C4-2B (cell line): ENCODE measurements around the gene RRBP1.

Experiments used
- H3K27ac ChIP-seq: fragments of 450-650 bp; 2 replicates; pipeline ENCODE4 v1.5.1; 2017
- ZFX ChIP-seq: fragments of 450-650 bp; IDR thresholded peaks from 2 replicates; pipeline ENCODE4 v1.6.1; 2017
- TF ChIP-seq, protein P1 (sequence below): fragments of 450-650 bp; conservative IDR thresholded peaks from 2 replicates; pipeline ENCODE4 v1.5.1; 2017; ENCODE audit warnings: mild to moderate bottlenecking

RRBP1 gene

DNA sequence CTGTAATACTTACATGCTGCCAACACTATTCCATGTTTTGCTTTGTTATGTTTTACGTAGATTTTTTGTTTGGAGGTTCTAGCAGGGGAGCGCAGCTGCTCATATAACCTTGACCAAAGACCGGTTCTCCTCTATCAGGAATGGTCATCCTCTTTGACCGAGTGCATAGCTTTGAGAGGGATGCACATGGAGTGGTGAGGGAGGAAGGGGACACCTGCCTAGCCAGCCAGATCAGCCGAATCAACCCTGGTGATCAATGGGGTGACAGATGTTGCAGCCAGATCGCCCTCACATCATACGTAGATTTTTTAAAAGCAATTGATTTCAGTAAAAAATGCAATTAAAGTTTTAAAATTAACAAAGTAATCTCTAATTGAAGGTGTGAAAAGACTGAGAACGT lies 105.8 kb downstream of the RRBP1 start:
- H3K27ac ChIP-seq = no peak overlapping the region
- TF ChIP-seq, protein P1, sequence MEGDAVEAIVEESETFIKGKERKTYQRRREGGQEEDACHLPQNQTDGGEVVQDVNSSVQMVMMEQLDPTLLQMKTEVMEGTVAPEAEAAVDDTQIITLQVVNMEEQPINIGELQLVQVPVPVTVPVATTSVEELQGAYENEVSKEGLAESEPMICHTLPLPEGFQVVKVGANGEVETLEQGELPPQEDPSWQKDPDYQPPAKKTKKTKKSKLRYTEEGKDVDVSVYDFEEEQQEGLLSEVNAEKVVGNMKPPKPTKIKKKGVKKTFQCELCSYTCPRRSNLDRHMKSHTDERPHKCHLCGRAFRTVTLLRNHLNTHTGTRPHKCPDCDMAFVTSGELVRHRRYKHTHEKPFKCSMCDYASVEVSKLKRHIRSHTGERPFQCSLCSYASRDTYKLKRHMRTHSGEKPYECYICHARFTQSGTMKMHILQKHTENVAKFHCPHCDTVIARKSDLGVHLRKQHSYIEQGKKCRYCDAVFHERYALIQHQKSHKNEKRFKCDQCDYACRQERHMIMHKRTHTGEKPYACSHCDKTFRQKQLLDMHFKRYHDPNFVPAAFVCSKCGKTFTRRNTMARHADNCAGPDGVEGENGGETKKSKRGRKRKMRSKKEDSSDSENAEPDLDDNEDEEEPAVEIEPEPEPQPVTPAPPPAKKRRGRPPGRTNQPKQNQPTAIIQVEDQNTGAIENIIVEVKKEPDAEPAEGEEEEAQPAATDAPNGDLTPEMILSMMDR = no peak
- no peak for TF ChIP-seq ZFX

DNA sequence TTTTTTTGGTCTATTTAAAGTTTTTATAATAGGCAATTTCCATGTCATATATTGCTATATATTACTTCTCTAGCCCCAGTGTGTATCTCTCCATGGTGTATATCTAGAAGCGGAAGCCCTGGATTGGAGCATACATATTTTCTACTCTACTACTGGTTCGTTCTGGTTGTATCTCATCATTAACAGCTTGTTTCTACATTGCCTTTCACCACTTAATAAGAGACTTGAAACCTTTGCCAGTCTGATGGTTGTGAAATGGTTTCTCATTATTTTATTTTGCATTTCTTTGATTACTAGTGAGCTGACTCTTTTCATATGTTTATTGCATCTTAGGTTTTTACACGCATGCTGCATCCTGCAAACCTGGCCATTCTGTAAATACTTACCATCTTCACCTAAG lies 108.6 kb downstream of the RRBP1 start:
- no peak overlapping the region for H3K27ac ChIP-seq
- TF ChIP-seq, protein P1 = no peak
- TF ChIP-seq ZFX = no peak

DNA sequence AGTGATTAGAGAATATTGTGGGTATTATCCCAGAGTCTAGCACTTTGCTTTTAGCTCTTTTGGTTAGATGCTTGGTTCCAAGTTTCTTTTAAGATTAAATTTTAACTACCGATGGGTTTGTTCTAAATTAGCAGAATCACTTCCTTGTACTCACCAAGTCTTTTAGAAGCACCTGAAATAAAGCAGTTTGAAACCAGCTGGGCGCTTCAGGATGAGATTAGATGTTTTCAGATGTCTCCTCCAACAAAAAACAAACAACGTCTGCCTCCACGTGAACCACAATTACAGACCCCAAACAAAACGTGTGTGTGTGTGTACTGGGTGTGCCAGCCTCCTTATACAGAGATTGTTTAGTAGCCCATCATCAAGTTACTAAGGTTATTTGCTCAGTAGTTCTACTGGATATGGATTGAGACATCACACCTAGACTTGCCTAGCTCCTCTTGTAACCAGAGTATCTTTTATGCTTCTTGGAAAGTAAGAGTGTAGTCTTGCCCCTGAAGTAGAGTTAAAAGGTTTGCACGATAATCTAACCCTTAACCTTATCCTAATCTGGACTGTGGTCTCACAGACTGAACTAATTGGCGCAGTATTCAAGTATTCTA lies 109.9 kb downstream of the RRBP1 start:
- TF ChIP-seq, protein P1 = no peak
- TF ChIP-seq ZFX = no peak
- no peak overlapping the region for H3K27ac ChIP-seq

DNA sequence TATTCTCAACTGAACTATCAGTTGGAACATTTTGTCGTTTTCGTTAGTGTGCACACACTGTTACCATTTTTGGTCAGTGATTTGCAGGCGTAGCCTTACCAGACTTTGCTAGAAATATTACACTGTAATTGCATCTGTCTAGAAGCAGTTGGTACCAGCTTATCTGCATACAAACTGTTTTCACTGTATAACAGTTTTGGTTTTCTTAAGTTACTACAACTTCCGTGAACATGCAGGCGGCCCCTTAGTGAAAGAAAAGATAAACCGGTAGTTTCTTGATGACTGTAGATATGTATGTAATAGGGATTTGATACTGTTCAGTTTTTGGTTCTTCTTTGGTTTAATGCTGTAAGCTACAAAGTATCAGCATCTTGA lies 110.9 kb downstream of the RRBP1 start:
- 0 out of 2 replicates have a peak overlapping the region, but pooled peaks have one; percentile 99 for H3K27ac ChIP-seq

DNA sequence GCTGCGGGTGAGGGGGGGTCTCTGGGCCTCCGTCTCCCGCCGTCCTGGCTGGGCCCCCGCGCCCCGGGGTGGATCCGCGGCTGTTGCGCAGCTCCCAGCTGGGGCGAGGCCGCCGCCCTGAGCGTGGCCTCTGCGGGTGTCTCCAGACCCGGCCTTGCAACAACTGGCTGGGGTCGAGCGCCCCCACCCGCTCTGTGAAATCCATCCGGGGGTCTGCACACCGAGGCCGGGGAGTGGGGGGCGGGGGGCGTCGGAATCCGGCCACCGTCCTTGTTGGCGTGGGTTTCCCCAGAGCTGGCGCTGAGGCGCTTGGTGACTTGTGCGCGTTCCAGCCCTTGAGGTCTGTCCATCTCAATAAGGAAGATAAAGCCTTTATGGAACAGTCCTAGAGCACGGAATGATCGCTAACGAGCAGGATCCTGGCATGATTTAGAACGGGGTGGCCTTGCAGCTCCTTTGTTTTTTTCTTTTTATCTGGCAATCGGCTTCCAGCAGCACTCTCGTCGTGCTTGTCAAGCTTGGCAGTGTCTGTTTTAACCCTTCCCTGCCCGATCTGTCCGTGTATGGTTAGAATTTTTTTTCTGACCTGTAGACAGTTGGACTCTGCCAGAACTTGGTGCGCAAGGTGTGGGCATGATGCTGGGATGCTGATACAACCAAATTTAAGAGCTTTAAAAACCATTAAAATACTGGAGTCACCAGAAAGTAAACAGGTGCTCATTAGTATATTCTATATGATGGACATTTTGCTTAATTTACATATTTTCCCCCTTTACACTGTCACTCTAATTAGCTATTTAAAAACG lies 111.5 kb downstream of the RRBP1 start:
- TF ChIP-seq ZFX = peak; percentile 70
- TF ChIP-seq, protein P1 = no peak
- peak overlapping the region; percentile 99 for H3K27ac ChIP-seq

More for the DNA sequence above, 110.9 kb downstream of the RRBP1 start:
- no peak for TF ChIP-seq ZFX

DNA sequence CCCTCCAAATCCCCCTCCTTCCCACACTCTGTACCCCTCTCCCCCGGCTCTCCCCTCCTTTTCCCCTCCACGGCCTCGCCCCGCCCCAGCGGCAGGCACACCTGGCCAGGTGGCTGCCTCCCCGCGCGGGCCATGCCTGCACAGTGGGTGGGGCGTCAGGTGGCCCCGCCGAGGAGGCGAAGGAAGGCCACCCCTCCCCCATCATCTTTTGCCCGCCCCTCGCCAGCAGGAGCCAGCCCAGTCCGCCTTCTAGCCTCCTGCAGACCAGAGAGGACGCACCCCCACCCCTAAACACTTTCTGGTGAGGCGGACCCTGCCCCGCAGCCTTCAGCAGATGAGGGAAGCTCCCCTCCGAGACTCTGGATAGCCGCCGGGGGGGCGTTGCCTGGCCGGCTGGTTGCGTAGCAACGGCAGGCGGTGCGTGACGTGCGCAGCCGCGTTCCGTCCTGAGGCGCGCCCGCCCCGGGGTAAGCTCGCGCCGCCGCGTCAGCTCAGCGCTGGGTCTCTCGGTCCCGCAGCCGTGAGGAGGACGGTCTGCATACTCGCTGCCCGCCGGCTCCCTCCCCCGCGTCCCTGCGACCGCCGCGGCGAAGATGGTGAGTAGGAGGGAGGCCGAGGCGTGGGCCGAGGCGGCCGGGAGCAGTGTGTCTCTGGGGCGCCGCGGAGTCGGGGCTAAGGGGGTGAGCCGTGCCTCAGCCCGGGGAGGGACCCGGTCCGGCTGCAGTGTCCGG lies 112.3 kb downstream of the RRBP1 start, which contains the start of gene DSTN:
Gene DSTN (plus strand): TSS at position 460 of the 731 bp plus-strand sequence. CDS start 134 bp downstream, at position 594.
- TF ChIP-seq, protein P1 = no peak
- no peak for TF ChIP-seq ZFX
- H3K27ac ChIP-seq = peak within 1 kb of the TSS; percentile 99

DNA sequence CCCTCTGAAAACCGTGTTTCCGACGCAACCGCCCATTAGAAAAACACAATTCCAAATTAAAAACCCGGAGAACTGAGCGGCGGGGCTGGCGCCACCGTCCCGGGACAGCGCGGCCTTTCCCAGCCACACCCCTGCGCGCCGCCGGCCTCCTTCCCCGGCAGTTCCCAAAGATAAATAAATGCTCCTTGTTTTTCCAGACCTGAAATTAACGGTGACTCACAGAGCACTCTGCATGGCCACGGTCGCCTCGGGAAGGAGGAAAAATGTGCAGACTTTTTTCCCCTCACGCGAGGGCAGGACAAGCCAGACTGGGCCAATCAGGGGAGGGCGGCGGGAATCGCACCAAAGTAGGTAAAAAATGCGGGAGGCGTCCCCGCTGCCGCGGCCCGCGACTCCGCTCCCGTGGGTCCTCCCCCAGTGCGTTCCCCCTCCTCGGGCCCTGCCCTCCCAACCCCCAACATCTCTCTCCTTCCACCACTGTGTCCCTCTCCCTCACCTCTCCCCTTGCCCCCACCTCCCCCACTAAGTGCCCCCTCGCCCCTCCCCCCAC lies 113.0 kb downstream of the RRBP1 start:
- H3K27ac ChIP-seq = peak overlapping the region; percentile 99
- no peak for TF ChIP-seq ZFX
